Measurements from ENCODE around the gene ADM5.
A peak's percentile ranks its signal among the peaks of the same experiment; 100 is the strongest.

The ADM5 gene

GRCh38 chr19:49689133-49690078 lies at the start of gene ADM5:
Gene ADM5 (plus strand): TSS chr19:49689594. CDS start chr19:49689838, 244 bp downstream.
- peak; percentile 66 for DNase-seq

GRCh38 chr19:49640113-49640898 lies 49.1 kb upstream of the ADM5 start, which contains the start of gene RRAS:
Gene RRAS (minus strand): TSS chr19:49640143. CDS start chr19:49640098, 45 bp downstream.
- peak; percentile 100 for DNase-seq

GRCh38 chr19:49641688-49642491 lies 47.5 kb upstream of the ADM5 start, which contains the start of gene SCAF1:
Gene SCAF1 (plus strand): TSS chr19:49642209. CDS start chr19:49645027, 2,818 bp downstream.
- peak; percentile 99 for DNase-seq

GRCh38 chr19:49642492-49643035 lies 46.8 kb upstream of the ADM5 start:
- no peak for DNase-seq

- peak; percentile 45 for DNase-seq
Observed at GRCh38 chr19:49643466-49643865, 45.9 kb upstream of the ADM5 start.

- no peak for DNase-seq
Observed at GRCh38 chr19:49645592-49645991, 43.8 kb upstream of the ADM5 start.

- DNase-seq = no peak
Observed at GRCh38 chr19:49645995-49646394, 43.4 kb upstream of the ADM5 start.

GRCh38 chr19:49646586-49646985 lies 42.8 kb upstream of the ADM5 start:
- DNase-seq = no peak

GRCh38 chr19:49651029-49651819 lies 38.2 kb upstream of the ADM5 start:
- DNase-seq = no peak

- DNase-seq = no peak
Observed at GRCh38 chr19:49651820-49652550, 37.4 kb upstream of the ADM5 start.

GRCh38 chr19:49652551-49653465 lies 36.6 kb upstream of the ADM5 start:
- no peak for DNase-seq

- DNase-seq = no peak
Observed at GRCh38 chr19:49653466-49653806, 36.0 kb upstream of the ADM5 start.

GRCh38 chr19:49654581-49654980 lies 34.8 kb upstream of the ADM5 start:
- no peak for DNase-seq

GRCh38 chr19:49655570-49656455 lies 33.6 kb upstream of the ADM5 start:
- no peak for DNase-seq

- no peak for DNase-seq
Observed at GRCh38 chr19:49656456-49657109, 32.8 kb upstream of the ADM5 start.

GRCh38 chr19:49657493-49658138 lies 31.8 kb upstream of the ADM5 start:
- no peak for DNase-seq

GRCh38 chr19:49658139-49658517 lies 31.3 kb upstream of the ADM5 start:
- DNase-seq = no peak
